HL-60 (cell line): ENCODE results near the gene PTPRM.

Experiments
- DNase-seq, 2 experiments: peaks; one replicate each; pipeline ENCODE4 v3.0.0-alpha.2; 2010 to 2020; ENCODE audit warnings: low read depth in 1 of 2, low spot score in 1 of 2
- H3K27ac ChIP-seq: fragments of 250-450 bp; sonication (Bioruptor Pico); replicated peaks from 2 replicates; pipeline ENCODE4 v1.5.1; 2020; ENCODE audit warnings: mild to moderate bottlenecking, moderate library complexity
- H3K27me3 ChIP-seq: fragments of 250-450 bp; sonication (Bioruptor Pico); 2 replicates; pipeline ENCODE4 v1.5.1; 2021; ENCODE audit warnings: mild to moderate bottlenecking, moderate library complexity; ENCODE audit not compliant: insufficient read depth, poor library complexity, severe bottlenecking
- H3K4me3 ChIP-seq: replicated peaks from 2 replicates; pipeline ENCODE4 v1.5.1; 2011; ENCODE audit warnings: mild to moderate bottlenecking, control low read depth, low read length; ENCODE audit not compliant: insufficient read depth
- GABPA ChIP-seq: IDR thresholded peaks from 2 replicates; pipeline ENCODE4 v1.6.1; 2012; ENCODE audit warnings: low read depth
- POLR2AphosphoS5 ChIP-seq: IDR thresholded peaks from 2 replicates; pipeline ENCODE4 v1.6.1; 2012; ENCODE audit warnings: low read depth
- SPI1 ChIP-seq: IDR thresholded peaks from 2 replicates; pipeline ENCODE4 v1.6.1; 2012; ENCODE audit warnings: low read depth, mild to moderate bottlenecking, borderline replicate concordance
- TF ChIP-seq, protein P1 (sequence below): IDR thresholded peaks from one replicate; pipeline ENCODE4 v1.5.1; 2011; ENCODE audit warnings: low read length, control low read depth, inconsistent platforms; ENCODE audit not compliant: insufficient read depth
- TF ChIP-seq, protein P2 (sequence below): IDR thresholded peaks from 2 replicates; pipeline ENCODE4 v1.6.1; 2012; ENCODE audit warnings: low read depth; ENCODE audit not compliant: insufficient replicate concordance

PTPRM gene

DNA sequence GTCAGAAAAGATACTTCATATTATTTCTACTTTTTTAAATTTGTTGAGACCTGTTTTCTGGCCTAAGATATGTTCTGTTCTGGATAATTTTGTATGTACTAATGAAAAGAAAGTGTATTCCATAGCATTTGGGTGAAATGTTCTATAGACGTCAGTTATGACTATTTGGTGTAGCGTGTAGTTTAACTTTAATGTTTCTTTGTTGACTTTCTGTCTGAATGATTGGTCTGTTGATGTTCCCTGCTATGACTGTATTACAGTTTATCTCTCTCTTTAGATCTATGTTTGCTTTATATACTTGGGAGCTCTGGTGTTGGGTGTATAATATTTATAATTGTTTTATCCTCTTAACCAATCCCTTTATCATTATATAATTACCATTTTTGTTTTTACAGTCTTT lies 352.4 kb downstream of the PTPRM start:
- no peak overlapping the region for H3K27ac ChIP-seq
- H3K4me3 ChIP-seq = no peak overlapping the region
- TF ChIP-seq, protein P1, sequence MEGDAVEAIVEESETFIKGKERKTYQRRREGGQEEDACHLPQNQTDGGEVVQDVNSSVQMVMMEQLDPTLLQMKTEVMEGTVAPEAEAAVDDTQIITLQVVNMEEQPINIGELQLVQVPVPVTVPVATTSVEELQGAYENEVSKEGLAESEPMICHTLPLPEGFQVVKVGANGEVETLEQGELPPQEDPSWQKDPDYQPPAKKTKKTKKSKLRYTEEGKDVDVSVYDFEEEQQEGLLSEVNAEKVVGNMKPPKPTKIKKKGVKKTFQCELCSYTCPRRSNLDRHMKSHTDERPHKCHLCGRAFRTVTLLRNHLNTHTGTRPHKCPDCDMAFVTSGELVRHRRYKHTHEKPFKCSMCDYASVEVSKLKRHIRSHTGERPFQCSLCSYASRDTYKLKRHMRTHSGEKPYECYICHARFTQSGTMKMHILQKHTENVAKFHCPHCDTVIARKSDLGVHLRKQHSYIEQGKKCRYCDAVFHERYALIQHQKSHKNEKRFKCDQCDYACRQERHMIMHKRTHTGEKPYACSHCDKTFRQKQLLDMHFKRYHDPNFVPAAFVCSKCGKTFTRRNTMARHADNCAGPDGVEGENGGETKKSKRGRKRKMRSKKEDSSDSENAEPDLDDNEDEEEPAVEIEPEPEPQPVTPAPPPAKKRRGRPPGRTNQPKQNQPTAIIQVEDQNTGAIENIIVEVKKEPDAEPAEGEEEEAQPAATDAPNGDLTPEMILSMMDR = no peak
- TF ChIP-seq SPI1 (no peak), GABPA (no peak), POLR2AphosphoS5 (no peak)
- TF ChIP-seq, protein P2, sequence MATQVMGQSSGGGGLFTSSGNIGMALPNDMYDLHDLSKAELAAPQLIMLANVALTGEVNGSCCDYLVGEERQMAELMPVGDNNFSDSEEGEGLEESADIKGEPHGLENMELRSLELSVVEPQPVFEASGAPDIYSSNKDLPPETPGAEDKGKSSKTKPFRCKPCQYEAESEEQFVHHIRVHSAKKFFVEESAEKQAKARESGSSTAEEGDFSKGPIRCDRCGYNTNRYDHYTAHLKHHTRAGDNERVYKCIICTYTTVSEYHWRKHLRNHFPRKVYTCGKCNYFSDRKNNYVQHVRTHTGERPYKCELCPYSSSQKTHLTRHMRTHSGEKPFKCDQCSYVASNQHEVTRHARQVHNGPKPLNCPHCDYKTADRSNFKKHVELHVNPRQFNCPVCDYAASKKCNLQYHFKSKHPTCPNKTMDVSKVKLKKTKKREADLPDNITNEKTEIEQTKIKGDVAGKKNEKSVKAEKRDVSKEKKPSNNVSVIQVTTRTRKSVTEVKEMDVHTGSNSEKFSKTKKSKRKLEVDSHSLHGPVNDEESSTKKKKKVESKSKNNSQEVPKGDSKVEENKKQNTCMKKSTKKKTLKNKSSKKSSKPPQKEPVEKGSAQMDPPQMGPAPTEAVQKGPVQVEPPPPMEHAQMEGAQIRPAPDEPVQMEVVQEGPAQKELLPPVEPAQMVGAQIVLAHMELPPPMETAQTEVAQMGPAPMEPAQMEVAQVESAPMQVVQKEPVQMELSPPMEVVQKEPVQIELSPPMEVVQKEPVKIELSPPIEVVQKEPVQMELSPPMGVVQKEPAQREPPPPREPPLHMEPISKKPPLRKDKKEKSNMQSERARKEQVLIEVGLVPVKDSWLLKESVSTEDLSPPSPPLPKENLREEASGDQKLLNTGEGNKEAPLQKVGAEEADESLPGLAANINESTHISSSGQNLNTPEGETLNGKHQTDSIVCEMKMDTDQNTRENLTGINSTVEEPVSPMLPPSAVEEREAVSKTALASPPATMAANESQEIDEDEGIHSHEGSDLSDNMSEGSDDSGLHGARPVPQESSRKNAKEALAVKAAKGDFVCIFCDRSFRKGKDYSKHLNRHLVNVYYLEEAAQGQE = no peak
- H3K27me3 ChIP-seq = no peaks in the 10 kb centered on the region
- no peak for DNase-seq

DNA sequence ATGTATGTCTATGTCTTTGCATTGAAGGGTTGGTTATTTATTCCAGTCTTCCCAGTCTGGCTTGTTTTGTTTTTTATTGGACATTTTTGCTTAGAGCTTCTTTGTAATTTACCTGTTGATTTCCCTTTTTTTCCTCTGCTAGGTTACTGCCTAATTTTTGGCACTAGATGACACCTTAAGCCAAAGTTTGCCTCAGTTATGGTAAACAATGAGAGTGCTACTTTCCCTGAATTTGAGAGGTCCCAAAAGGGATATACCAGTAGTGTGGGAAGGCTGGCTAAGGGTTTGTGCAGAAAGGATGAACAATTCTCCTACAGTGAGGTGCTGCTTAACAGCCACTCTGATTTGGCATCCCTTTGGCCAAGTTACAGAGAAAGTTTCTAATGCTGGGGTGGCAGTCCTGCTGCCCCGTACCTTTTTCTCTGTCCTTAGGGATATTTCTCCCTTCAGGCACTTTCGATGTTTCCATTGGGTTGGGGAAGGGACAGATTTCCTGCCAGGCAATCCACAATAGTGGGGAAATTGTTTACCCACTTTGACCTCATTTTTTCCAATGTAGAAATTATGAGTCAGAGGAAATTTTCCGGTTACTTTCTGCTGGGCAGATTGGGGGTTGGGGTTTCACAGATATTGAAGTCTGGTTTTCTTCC lies 354.9 kb downstream of the PTPRM start:
- Histone ChIP-seq H3K27me3 (no peaks in the 10 kb centered on the region), H3K4me3 (no peak overlapping the region), H3K27ac (no peak overlapping the region)
- no peak for TF ChIP-seq POLR2AphosphoS5
- TF ChIP-seq, protein P2 = no peak
- TF ChIP-seq, protein P1 = no peak
- TF ChIP-seq GABPA = no peak
- TF ChIP-seq SPI1 = no peak
- no peak for DNase-seq

DNA sequence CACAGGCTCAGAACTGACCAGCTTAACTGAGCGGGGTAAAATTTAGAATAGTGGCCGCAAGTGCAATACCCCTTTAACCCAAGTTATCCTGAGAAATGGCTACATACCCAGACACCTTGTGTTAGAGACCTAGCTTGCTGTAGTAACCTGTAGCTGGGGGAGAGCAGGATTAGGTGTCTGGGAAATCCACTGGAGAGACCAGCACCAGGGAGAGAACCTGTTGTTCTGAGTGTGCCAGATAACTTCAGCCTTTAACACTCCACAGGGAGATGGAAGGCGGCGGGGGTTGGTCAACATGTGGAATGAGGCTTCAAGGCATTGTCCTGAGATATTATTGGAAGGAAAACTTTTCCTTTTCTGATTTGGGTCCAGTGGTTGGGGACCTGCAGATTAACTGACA lies 356.0 kb downstream of the PTPRM start:
- no peak for DNase-seq
- TF ChIP-seq SPI1 (no peak), GABPA (no peak), POLR2AphosphoS5 (no peak)
- TF ChIP-seq, protein P2 = no peak
- TF ChIP-seq, protein P1 = no peak
- H3K27me3 ChIP-seq = no peaks in the 10 kb centered on the region
- no peak overlapping the region for H3K27ac ChIP-seq
- no peak overlapping the region for H3K4me3 ChIP-seq
